Epithelial cell of umbilical artery (primary cell): ENCODE results near the gene TXN. TPM values are rescaled to one million over a fixed set of nuclear protein-coding genes. Genes with fewer than 3 reads are reported as not detected.

Experiments
- total RNA-seq: library from RNA; depleted of rRNA; stranded (reverse); fragments of >200 nt; gene quantifications from 2 replicates; pipeline ENCODE4 v1.2.3, GENCODE V29; 2014

TXN gene
- total RNA-seq, result 271 and 357 TPM in 2 replicates

DNA sequence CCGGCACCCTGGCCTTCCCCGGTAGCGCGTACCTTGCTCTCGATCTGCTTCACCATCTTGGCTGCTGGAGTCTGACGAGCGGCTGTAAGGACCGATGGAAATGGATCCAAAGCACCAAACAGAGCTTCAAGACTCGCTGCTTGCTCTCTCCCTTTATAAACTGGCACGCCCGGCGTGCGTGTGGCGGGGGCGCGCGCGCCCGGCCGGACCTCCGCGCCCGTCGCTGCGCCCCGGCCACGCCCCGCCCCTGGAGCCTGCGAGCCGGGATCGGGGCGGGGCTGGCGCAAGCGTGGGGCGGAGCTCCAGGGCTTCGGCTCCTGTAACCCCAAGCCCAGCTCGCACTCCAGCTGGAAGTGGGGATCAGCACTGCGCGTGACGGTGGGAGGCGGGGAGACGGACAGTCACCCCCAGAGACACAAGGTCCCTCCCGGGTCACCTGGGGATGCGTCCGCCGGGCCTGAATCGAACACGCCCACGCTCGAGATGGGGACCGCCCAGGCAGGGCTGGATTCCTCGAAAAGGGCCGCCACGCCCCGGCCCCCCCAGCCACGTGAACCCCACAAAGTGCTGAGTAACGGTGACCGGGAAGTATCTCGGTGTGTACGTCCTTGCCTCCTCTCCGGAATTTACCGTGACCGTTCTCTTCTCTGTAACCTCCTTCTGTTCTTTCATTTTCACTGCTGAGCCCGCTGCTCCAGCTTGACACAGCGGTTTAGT is at the start of gene TXN:
TXN (minus strand) TSS at position 128 of the 717 bp plus-strand sequence; CDS start at position 56, 72 bp downstream.

DNA sequence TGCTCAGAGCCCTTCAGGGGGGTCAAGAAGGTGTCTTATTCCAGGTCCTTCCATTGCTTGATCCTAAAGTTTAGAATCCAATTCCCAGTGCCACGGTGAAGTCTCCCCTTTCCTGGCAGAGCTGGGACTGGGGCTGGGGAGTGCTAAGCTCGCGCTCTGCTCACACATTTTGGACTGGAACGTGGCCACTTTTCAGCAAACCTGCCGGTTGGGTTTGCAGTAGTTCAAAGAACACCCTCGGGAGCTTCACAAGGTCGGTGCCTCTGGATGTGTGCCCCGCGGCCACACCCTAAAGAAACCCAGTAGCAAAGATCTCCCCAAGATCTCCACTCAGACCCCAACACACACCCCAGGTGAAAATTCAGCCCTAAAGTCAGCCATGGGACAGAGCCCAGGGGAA is 48.3 kb downstream of the TXN start, which contains the start of gene C9orf152:
C9orf152 (minus strand) TSS at position 129 of the 400 bp plus-strand sequence. CDS start 580 bp downstream, outside the sequence.

Other genes starting within 250 kb of the TXN start
- not detected in 2 replicates for gene C9orf152, start 48.3 kb downstream of the TXN start, total RNA-seq
- not detected in 2 replicates for gene TXNDC8, start 81.4 kb upstream of the TXN start, total RNA-seq